PC-9 (cell line): ENCODE measurements around the gene KRT27.

ENCODE experiments used
- EZH2 ChIP-seq: fragments of 200-600 bp; sonication (generic); IDR thresholded peaks from 2 replicates; pipeline ENCODE4 v1.8.0; 2017; ENCODE audit warnings: antibody characterized with exemption, low read depth
- TF ChIP-seq, protein P1 (sequence below): fragments of 200-600 bp; sonication (generic); conservative IDR thresholded peaks from 2 replicates; pipeline ENCODE4 v1.6.1; 2017; ENCODE audit warnings: mixed run types, antibody characterized with exemption, mild to moderate bottlenecking, moderate library complexity

DNA sequence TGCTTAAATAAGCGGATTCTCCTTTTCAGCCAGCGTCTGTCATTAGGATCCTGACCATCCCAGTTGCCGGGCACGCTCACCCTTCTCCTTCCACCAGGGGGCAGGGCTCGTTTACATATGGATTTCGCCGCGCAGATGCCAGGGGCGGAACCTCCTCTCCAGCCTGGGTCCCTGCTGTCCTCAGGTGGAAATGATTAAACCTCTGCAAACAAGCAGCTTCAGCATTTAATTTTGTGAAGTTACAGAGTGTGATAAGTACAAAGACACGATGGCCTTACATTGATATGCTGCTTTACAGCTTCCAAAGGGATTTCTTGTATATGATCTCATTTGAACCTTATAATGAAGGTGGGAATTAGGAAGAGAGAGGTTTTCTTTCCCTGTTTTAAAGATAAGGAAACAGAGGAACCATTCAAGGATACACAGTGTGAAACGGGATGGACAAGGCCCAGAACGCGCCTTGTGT lies 21.3 kb upstream of the KRT27 start:
- TF ChIP-seq, protein P1, sequence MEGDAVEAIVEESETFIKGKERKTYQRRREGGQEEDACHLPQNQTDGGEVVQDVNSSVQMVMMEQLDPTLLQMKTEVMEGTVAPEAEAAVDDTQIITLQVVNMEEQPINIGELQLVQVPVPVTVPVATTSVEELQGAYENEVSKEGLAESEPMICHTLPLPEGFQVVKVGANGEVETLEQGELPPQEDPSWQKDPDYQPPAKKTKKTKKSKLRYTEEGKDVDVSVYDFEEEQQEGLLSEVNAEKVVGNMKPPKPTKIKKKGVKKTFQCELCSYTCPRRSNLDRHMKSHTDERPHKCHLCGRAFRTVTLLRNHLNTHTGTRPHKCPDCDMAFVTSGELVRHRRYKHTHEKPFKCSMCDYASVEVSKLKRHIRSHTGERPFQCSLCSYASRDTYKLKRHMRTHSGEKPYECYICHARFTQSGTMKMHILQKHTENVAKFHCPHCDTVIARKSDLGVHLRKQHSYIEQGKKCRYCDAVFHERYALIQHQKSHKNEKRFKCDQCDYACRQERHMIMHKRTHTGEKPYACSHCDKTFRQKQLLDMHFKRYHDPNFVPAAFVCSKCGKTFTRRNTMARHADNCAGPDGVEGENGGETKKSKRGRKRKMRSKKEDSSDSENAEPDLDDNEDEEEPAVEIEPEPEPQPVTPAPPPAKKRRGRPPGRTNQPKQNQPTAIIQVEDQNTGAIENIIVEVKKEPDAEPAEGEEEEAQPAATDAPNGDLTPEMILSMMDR = peak; percentile 94
- TF ChIP-seq EZH2 = no peak
